GM12878 (cell line): ENCODE data around the gene ACKR1. TPM values are rescaled to one million over a fixed set of nuclear protein-coding genes. Genes with fewer than 3 reads are reported as not detected.

Experiments
- ATAC-seq: fragments of 200-7000 bp; cut with Tn5 transposase; 3 replicates; pipeline ENCODE4 v1.9.1; 2020; ENCODE audit warnings: mild to moderate bottlenecking, moderate library complexity
- BruUV-seq: library from RNA; stranded (reverse); fragments of 400-500 nt; replicated peaks from 2 replicates; lab custom pipeline; 2021; lab: Mats Ljungman, UMichigan
- CTCF ChIA-PET: fragments of 300-600 bp; sonication (Branson Sonifier 250); formaldehyde crosslinking; extraction: SDS; loops from one replicate; lab custom pipeline; 2021; ENCODE audit warnings: inconsistent platforms; lab: Yijun Ruan, JAX
- POLR2A ChIA-PET: fragments of 350-600 bp; formaldehyde crosslinking; extraction: SDS; loops from one replicate; lab custom pipeline; 2021; ENCODE audit warnings: inconsistent platforms; lab: Charles Lee
- RAD21 ChIA-PET: fragments of 300-600 bp; sonication (Branson Sonifier 250); formaldehyde crosslinking; loops from one replicate; lab custom pipeline; 2023; ENCODE audit warnings: antibody characterized with exemption; ENCODE audit not compliant: unreplicated experiment; lab: Charles Lee
- SMC1A ChIA-PET: fragments of 300-600 bp; sonication (Branson Sonifier 250); formaldehyde crosslinking; loops from one replicate; lab custom pipeline; 2023; ENCODE audit not compliant: unreplicated experiment, uncharacterized antibody; lab: Charles Lee
- DNase-seq: peaks from one replicate; pipeline ENCODE4 v3.0.0-alpha.2; 2011; ENCODE audit warnings: low read depth, low spot score
- FAIRE-seq: peaks from 3 replicates; lab custom pipeline; 2011; peaks lifted over from hg19 to GRCh38; lab: Jason Lieb, UNC
- H2AFZ ChIP-seq: 2 replicates; pipeline ENCODE4 v1.6.0; 2011; ENCODE audit warnings: low read depth, low read length, control low read depth; ENCODE audit not compliant: control insufficient read depth
- H3K27ac ChIP-seq: 2 replicates; pipeline ENCODE4 v1.5.1; 2011; ENCODE audit warnings: control low read depth; ENCODE audit not compliant: control insufficient read depth, insufficient read depth
- H3K27me3 ChIP-seq, 2 experiments: replicated peaks in 1 of 2; 2 replicates each; pipeline versions ENCODE4 v1.6.0 to v1.6.1; 2011; ENCODE audit warnings: low read length in 1 of 2; ENCODE audit not compliant: control insufficient read depth in 2 of 2, insufficient read depth in 2 of 2
- H3K36me3 ChIP-seq, 2 experiments: 2 replicates each; pipeline ENCODE4 v1.5.1; 2011; ENCODE audit warnings: low read length in 1 of 2; ENCODE audit not compliant: control insufficient read depth in 2 of 2, insufficient read depth in 2 of 2
- H3K4me1 ChIP-seq: 2 replicates; pipeline ENCODE4 v1.6.1; 2011; ENCODE audit warnings: mild to moderate bottlenecking, low read length, moderate library complexity, mixed read lengths; ENCODE audit not compliant: control insufficient read depth, insufficient read depth
- H3K4me2 ChIP-seq: 2 replicates; pipeline ENCODE4 v1.6.0; 2011; ENCODE audit warnings: control low read depth; ENCODE audit not compliant: control insufficient read depth, insufficient read depth
- H3K4me3 ChIP-seq: fragments of 200-600 bp; sonication (generic); 2 replicates; pipeline ENCODE4 v1.5.1; 2016
- H3K79me2 ChIP-seq: 2 replicates; pipeline ENCODE4 v1.6.0; 2011; ENCODE audit warnings: low read length; ENCODE audit not compliant: control insufficient read depth, insufficient read depth
- H3K9ac ChIP-seq: 2 replicates; pipeline ENCODE4 v1.8.0; 2011; ENCODE audit warnings: low read length, control low read depth, mixed read lengths; ENCODE audit not compliant: control insufficient read depth, insufficient read depth
- H3K9me3 ChIP-seq: replicated peaks from 3 replicates; pipeline ENCODE4 v1.5.1; 2011; ENCODE audit warnings: mild to moderate bottlenecking, low read length; ENCODE audit not compliant: control insufficient read depth, insufficient read depth
- H4K20me1 ChIP-seq: 2 replicates; pipeline ENCODE4 v1.6.0; 2011; ENCODE audit not compliant: control insufficient read depth, insufficient read depth
- SUPT20H ChIP-seq: IDR thresholded peaks from 2 replicates; pipeline ENCODE4 v1.6.1; 2011; ENCODE audit warnings: low read depth, mild to moderate bottlenecking, low read length, moderate library complexity, borderline replicate concordance; ENCODE audit not compliant: control insufficient read depth
- WGBS: methylation state at CpG from one replicate; pipeline ENCODE4 v1.1.6; 2016; ENCODE audit warnings: low lambda C conversion rate; ENCODE audit not compliant: insufficient replicate concordance, insufficient coverage; ENCODE audit errors: missing lambda C conversion rate; 5-methylcytosine and 5-hydroxymethylcytosine counted together
- in situ Hi-C: fragments of 300-500 bp; cut with MboI; formaldehyde crosslinking; loops from 9 replicates; pipeline ENCODE4 v1.14.3; 2018; ENCODE audit warnings: mixed read lengths
- intact Hi-C: fragments of 100-400 bp; cut with micrococcal nuclease; formaldehyde crosslinking; loops from one replicate; pipeline ENCODE4 v1.14.2; 2022; ENCODE audit not compliant: unreplicated experiment
- polyA plus RNA-seq, 11 experiments: library from polyadenylated mRNA; depleted of rRNA in 4 of 11; unstranded in 6 of 11; stranded (reverse) in 5 of 11; fragments of >200 nt; fragmentation: Nextera tagmentation in 4 of 11; fragmentation: Illumina TruSeq in 1 of 11; extraction: Ambion mirVana in 4 of 11; extraction: Trizol in 1 of 11; gene quantifications; 1 replicate in 1 of 11; 2 replicates in 10 of 11; pipeline versions ENCODE4 v1.2.1 to v1.2.3, GENCODE V29; 2011 to 2016; ENCODE audit warnings: inconsistent platforms in 2 of 11, missing spikeins in 2 of 11, low read depth in 1 of 11
- total RNA-seq, 4 experiments: library from RNA; depleted of rRNA in 3 of 4; stranded (reverse); fragments of >200 nt in 3 of 4; fragmentation: Illumina TruSeq in 1 of 4; extraction: Trizol in 1 of 4; gene quantifications; 2 replicates each; pipeline versions ENCODE4 v1.2.1 to v1.2.3, GENCODE V29; 2013 to 2021
- TF ChIP-seq, protein P1 (sequence below), 3 experiments: IDR thresholded peaks in 2 of 3; conservative IDR thresholded peaks in 1 of 3; 2 replicates each; pipeline ENCODE4 v1.5.1; 2011; ENCODE audit warnings: low read depth in 3 of 3, low read length in 3 of 3, mild to moderate bottlenecking in 3 of 3, control low read depth in 2 of 3, moderate library complexity in 2 of 3, inconsistent platforms in 1 of 3, mixed read lengths in 1 of 3; ENCODE audit not compliant: control insufficient read depth in 2 of 3, insufficient read depth in 1 of 3; ENCODE audit errors: extremely low read depth in 1 of 3

ACKR1 gene
- total and polyA plus RNA-seq, 10 of the 15 experiments (the other 5 are each of a cell fraction or from before 2014, with no cell fraction given) = 0.06 to 1.8 (median 0.38) TPM; not detected in 1

DNA sequence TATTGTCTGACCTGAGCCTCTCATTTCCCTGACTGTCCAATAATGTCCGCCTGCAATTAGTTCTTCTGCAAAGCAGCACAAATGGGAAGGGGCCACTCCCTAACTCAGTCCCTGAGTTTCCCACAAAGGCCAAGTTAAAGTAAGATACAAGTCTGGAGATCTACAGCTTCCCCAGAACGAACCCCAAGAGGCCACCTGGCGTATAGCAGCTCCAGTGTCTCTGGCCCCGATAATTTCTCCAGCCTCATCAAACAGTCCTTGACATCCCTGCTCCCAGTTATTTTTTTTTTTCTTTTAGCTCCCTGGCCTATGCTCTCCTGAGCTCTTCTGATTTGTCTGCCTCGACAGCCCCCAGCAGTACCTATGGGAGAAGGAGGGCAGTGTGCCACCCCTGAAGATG lies 8.1 kb upstream of the ACKR1 start:
- ChIA-PET SMC1A (interaction anchor here (1.4 to 3.8 kb wide), 5 partner anchors 9 to 36 kb away, joined by 3 to 20 read pairs (median 8); no protein-coding TSS in a partner anchor), CTCF (interaction anchor here (0.6 to 6.0 kb wide), 14 partner anchors 7 to 871 kb away, joined by 3 to 83 read pairs (median 3); no protein-coding TSS in a partner anchor), RAD21 (interaction anchor here (1.0 to 1.2 kb wide), 2 partner anchors 17 to 63 kb away, joined by 3 to 4 read pairs; no protein-coding TSS in a partner anchor), POLR2A (no interaction called here)
- no peak overlapping the region for H3K4me3 ChIP-seq
- in situ Hi-C loops (loop anchor here (5.0 kb wide), 1 partner anchor 34 kb away; no protein-coding TSS in a partner anchor), intact Hi-C loops (loop anchor here (5.0 kb wide), 1 partner anchor 64 kb away; no protein-coding TSS in a partner anchor)
- H3K4me2 ChIP-seq = no peak overlapping the region
- peak; percentile 64 for FAIRE-seq
- H3K9ac ChIP-seq = no peak overlapping the region
- no peak for DNase-seq
- no peak overlapping the region for H2AFZ ChIP-seq
- no peaks in the 10 kb centered on the region for H4K20me1 ChIP-seq
- 20% methylated on average over 5 of the region's 5 CpGs for whole genome bisulfite sequencing
- no peaks in the 10 kb centered on the region for H3K4me1 ChIP-seq
- ATAC-seq = peak; percentile 72
- TF ChIP-seq, protein P1, sequence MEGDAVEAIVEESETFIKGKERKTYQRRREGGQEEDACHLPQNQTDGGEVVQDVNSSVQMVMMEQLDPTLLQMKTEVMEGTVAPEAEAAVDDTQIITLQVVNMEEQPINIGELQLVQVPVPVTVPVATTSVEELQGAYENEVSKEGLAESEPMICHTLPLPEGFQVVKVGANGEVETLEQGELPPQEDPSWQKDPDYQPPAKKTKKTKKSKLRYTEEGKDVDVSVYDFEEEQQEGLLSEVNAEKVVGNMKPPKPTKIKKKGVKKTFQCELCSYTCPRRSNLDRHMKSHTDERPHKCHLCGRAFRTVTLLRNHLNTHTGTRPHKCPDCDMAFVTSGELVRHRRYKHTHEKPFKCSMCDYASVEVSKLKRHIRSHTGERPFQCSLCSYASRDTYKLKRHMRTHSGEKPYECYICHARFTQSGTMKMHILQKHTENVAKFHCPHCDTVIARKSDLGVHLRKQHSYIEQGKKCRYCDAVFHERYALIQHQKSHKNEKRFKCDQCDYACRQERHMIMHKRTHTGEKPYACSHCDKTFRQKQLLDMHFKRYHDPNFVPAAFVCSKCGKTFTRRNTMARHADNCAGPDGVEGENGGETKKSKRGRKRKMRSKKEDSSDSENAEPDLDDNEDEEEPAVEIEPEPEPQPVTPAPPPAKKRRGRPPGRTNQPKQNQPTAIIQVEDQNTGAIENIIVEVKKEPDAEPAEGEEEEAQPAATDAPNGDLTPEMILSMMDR (IDR thresholded peaks at IDR 0.05 in 2 of 3, conservative IDR thresholded peaks at IDR 0.05 in 1 of 3; ENCODE audit: control insufficient read depth in 2 of 3, extremely low read depth in 1 of 3, insufficient read depth in 1 of 3, low read depth in 3 of 3, low read length in 3 of 3) = peak in 2 of 3 experiments; percentile 36 to 37; a peak in 2 of 6 replicates
- TF ChIP-seq SUPT20H = no peak
- no peaks in the 10 kb centered on the region for H3K36me3 ChIP-seq
- BruUV-seq = no TSS peak
- peaks cover 0 to 2% of the 10 kb centered on the region in 2 experiments; a peak in 2 of 4 replicates for H3K27me3 ChIP-seq
- no peaks in the 10 kb centered on the region for H3K9me3 ChIP-seq
- no peak overlapping the region for H3K27ac ChIP-seq
- no peaks in the 10 kb centered on the region for H3K79me2 ChIP-seq
